Stomach (tissue), 9 donors: ENCODE data around the gene ADGRD1. TPM values are rescaled to one million over a fixed set of nuclear protein-coding genes. Genes with fewer than 3 reads are reported as not detected.

Source experiments
- DNase-seq, 2 donors: peaks; one replicate each; pipeline versions ENCODE4 v3.0.0 to v3.0.0-alpha.2; 2013 to 2019
- H3K27ac ChIP-seq, 5 donors: fragments of 200-600 bp in 4 of 5; sonication (generic) in 4 of 5; one replicate each; pipeline ENCODE4 v1.5.1; 2013 to 2019; ENCODE audit warnings: mild to moderate bottlenecking in 1 of 5, moderate library complexity in 1 of 5
- H3K27me3 ChIP-seq, 3 donors: fragments of 200-600 bp; sonication (generic); one replicate each; pipeline ENCODE4 v1.5.1; 2017 to 2019; ENCODE audit warnings: mixed run types in 1 of 3
- H3K36me3 ChIP-seq, 4 donors: fragments of 200-600 bp; sonication (generic); 1 replicate in 3 of 4; 2 replicates in 1 of 4; pipeline ENCODE4 v1.5.1; 2016 to 2019
- H3K4me1 ChIP-seq, 4 donors: fragments of 200-600 bp; sonication (generic); one replicate each; pipeline ENCODE4 v1.5.1; 2016 to 2019
- H3K4me3 ChIP-seq, 4 donors: fragments of 200-600 bp; sonication (generic) in 3 of 4; one replicate each; pipeline ENCODE4 v1.5.1; 2016 to 2019; ENCODE audit warnings: mild to moderate bottlenecking in 1 of 4
- H3K9me3 ChIP-seq, 4 donors: fragments of 200-600 bp; sonication (generic); one replicate each; pipeline ENCODE4 v1.5.1; 2016 to 2019
- EP300 ChIP-seq: sonication (generic); formaldehyde crosslinking; IDR thresholded peaks from one replicate; pipeline ENCODE4 v1.6.1; 2017; ENCODE audit warnings: antibody characterized with exemption
- POLR2A ChIP-seq, 4 donors: fragments of 450-650 bp; IDR thresholded peaks; one replicate each; pipeline ENCODE4 v1.6.1; 2016; ENCODE audit warnings: antibody characterized with exemption in 4 of 4, control low read depth in 2 of 4, mild to moderate bottlenecking in 1 of 4, moderate library complexity in 1 of 4
- POLR2AphosphoS5 ChIP-seq, 3 donors: sonication (generic); formaldehyde crosslinking; IDR thresholded peaks; one replicate each; pipeline ENCODE4 v1.6.1; 2016; ENCODE audit warnings: antibody characterized with exemption in 3 of 3
- WGBS, 5 donors: extraction: QIAGEN DNeasy Blood & Tissue Kit in 3 of 5; methylation state at CpG; one replicate each; pipeline versions ENCODE4 v1.1.5 to v1.1.7; 2013 to 2018; 5-methylcytosine and 5-hydroxymethylcytosine counted together
- intact Hi-C: fragments of 100-400 bp; cut with DNase I; formaldehyde crosslinking; loops from one replicate; pipeline ENCODE4 v1.15.1; 2023; ENCODE audit warnings: low total_unique reads
- polyA plus RNA-seq, 3 donors: library from polyadenylated mRNA; stranded (reverse); fragments of 200-250 nt; gene quantifications; one replicate each; pipeline ENCODE4 v1.2.3, GENCODE V29; 2013
- total RNA-seq, 5 donors: library from RNA; depleted of rRNA; stranded (reverse); fragments of >200 nt; gene quantifications; one replicate each; pipeline versions ENCODE4 v1.1.0 to v1.2.3, GENCODE V29; 2014 to 2016
- TF ChIP-seq, protein P1 (sequence below), 7 experiments: fragments of 450-650 bp in 4 of 7; fragments of 200-600 bp in 3 of 7; sonication (generic) in 3 of 7; IDR thresholded peaks; one replicate each; pipeline ENCODE4 v1.5.1; 2016 to 2019; ENCODE audit warnings: antibody characterized with exemption in 7 of 7, control low read depth in 2 of 7, mild to moderate bottlenecking in 1 of 7
- donor health status: healthy with polysubstance abuse.
- donor health status: Bipolar disorder and iron deficiency.
- donor health status: healthy.

The ADGRD1 gene
- total and polyA plus RNA-seq, 8 donors, result 3.7 to 43.8 (median 15.4) TPM

DNA sequence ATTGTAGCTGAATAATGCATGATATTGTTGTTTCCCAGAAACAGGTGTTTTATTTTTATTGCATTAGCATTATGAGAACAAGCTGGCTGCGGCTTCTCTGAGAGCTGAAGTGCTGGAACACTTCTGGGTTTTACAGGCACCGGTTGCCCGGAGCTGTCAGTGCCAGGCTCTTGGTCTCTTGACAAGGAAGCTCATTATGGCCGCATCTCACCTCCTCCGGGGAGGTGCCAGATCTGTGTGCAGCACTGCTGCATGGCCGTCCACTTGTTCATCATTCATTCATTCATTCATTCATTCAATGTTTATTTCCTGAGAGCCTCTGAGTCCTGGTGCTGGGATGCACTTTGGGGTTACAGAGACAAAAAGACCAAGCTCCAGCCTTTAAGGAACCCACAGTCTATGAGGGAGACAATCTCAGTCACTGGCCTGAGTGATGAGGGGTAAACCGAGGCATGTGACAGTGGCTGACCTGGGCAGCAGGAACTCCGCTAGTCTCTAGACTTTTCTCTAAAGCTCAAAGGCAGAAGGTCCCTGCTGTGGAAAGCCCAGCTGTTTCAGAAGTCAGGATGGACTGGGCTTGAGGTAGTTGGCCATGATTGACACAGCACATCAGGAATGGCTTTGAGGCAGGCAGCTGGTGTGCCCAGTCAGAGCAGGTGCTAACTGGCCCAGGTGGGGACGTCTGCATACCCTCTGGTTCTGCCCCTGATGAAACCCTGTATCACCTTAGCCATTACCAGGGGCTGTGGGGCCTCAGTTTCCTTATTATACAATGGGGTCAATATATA, 181.0 kb downstream of the ADGRD1 start:
- Histone ChIP-seq H3K4me1 (peaks cover 5 to 17% (median 11%) of the 10 kb centered on the region in 4 donors), H3K27ac (no peak overlapping the region), H3K9me3 (no peaks in the 10 kb centered on the region), H3K4me3 (no peak overlapping the region), H3K27me3 (no peaks in the 10 kb centered on the region), H3K36me3 (peaks cover 0 to 33% (median 0%) of the 10 kb centered on the region in 4 donors)
- TF ChIP-seq POLR2A (IDR thresholded peaks at IDR 0.05) (no peak), POLR2AphosphoS5 (IDR thresholded peaks at IDR 0.05) (no peak), EP300 (no peak)
- TF ChIP-seq, protein P1, sequence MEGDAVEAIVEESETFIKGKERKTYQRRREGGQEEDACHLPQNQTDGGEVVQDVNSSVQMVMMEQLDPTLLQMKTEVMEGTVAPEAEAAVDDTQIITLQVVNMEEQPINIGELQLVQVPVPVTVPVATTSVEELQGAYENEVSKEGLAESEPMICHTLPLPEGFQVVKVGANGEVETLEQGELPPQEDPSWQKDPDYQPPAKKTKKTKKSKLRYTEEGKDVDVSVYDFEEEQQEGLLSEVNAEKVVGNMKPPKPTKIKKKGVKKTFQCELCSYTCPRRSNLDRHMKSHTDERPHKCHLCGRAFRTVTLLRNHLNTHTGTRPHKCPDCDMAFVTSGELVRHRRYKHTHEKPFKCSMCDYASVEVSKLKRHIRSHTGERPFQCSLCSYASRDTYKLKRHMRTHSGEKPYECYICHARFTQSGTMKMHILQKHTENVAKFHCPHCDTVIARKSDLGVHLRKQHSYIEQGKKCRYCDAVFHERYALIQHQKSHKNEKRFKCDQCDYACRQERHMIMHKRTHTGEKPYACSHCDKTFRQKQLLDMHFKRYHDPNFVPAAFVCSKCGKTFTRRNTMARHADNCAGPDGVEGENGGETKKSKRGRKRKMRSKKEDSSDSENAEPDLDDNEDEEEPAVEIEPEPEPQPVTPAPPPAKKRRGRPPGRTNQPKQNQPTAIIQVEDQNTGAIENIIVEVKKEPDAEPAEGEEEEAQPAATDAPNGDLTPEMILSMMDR (IDR thresholded peaks at IDR 0.05), result no peak
- intact Hi-C loops, result loop anchor here (10.0 kb wide), 1 partner anchor 220 kb away; no protein-coding TSS in a partner anchor
- 81 to 94% (median 85%) methylated on average over 5 to 9 of the region's 9 CpGs for WGBS, 5 donors
- no peak for DNase-seq

- H3K36me3 ChIP-seq, result peaks cover 0 to 38% (median 0%) of the 10 kb centered on the region in 4 donors
- no peaks in the 10 kb centered on the region for H3K9me3 ChIP-seq
- no peaks in the 10 kb centered on the region for H3K27me3 ChIP-seq
- H3K4me3 ChIP-seq, result no peak overlapping the region
- WGBS, 5 donors, result 85 to 93% (median 91%) methylated on average over 9 to 13 of the region's 13 CpGs
- H3K27ac ChIP-seq, result no peak overlapping the region
- no peak for TF ChIP-seq POLR2AphosphoS5 (IDR thresholded peaks at IDR 0.05)
- no peak for TF ChIP-seq POLR2A (IDR thresholded peaks at IDR 0.05)
- TF ChIP-seq EP300, result no peak
- TF ChIP-seq, protein P1 (IDR thresholded peaks at IDR 0.05), result no peak
- DNase-seq, result no peak
- intact Hi-C loops, result loop anchor here (10.0 kb wide), 1 partner anchor 221 kb away; no protein-coding TSS in a partner anchor
- H3K4me1 ChIP-seq, result peaks cover 5 to 17% (median 11%) of the 10 kb centered on the region in 4 donors
These were observed 181.6 kb downstream of the ADGRD1 start for GRCh38 chr12:131135311-131135785.

GRCh38 chr12:131135786-131136538, 182.3 kb downstream of the ADGRD1 start:
- Histone ChIP-seq H3K4me1 (peaks cover 5 to 17% (median 11%) of the 10 kb centered on the region in 4 donors), H3K4me3 (no peak overlapping the region), H3K27me3 (no peaks in the 10 kb centered on the region), H3K9me3 (no peaks in the 10 kb centered on the region), H3K27ac (no peak overlapping the region), H3K36me3 (peaks cover 0 to 38% (median 0%) of the 10 kb centered on the region in 4 donors)
- TF ChIP-seq POLR2AphosphoS5 (IDR thresholded peaks at IDR 0.05) (no peak), POLR2A (IDR thresholded peaks at IDR 0.05) (no peak), EP300 (no peak)
- TF ChIP-seq, protein P1 (IDR thresholded peaks at IDR 0.05), result no peak
- DNase-seq, result no peak
- intact Hi-C loops, result loop anchor here (10.0 kb wide), 1 partner anchor 221 kb away; no protein-coding TSS in a partner anchor
- WGBS, 5 donors, result 74 to 83% (median 78%) methylated on average over 9 to 19 of the region's 19 CpGs

- TF ChIP-seq, protein P1 (IDR thresholded peaks at IDR 0.05), result no peak
- TF ChIP-seq EP300 (no peak), POLR2A (IDR thresholded peaks at IDR 0.05) (no peak), POLR2AphosphoS5 (IDR thresholded peaks at IDR 0.05) (no peak)
- peaks cover 5 to 16% (median 9%) of the 10 kb centered on the region in 4 donors for H3K4me1 ChIP-seq
- WGBS, 5 donors, result 79 to 92% (median 88%) methylated on average over 11 to 13 of the region's 13 CpGs
- intact Hi-C loops, result loop anchor here (10.0 kb wide), 1 partner anchor 222 kb away; no protein-coding TSS in a partner anchor
- H3K27me3 ChIP-seq, result no peaks in the 10 kb centered on the region
- no peak for DNase-seq
- no peak overlapping the region for H3K27ac ChIP-seq
- no peak overlapping the region for H3K4me3 ChIP-seq
- no peaks in the 10 kb centered on the region for H3K9me3 ChIP-seq
- peaks cover 0 to 38% (median 0%) of the 10 kb centered on the region in 4 donors for H3K36me3 ChIP-seq
These were observed 182.8 kb downstream of the ADGRD1 start for GRCh38 chr12:131136539-131136872.
